Measurements from ENCODE around the gene PLS3. TPM values are rescaled to one million over a fixed set of nuclear protein-coding genes. Genes with fewer than 3 reads are reported as not detected.

PLS3 gene
- total and polyA plus RNA-seq, 2 donors (not counting 3 experiments of a cell fraction or from before 2014, with no cell fraction given): 120 to 329 TPM

- Histone ChIP-seq H3K79me2 (ENCODE audit: control insufficient read depth, insufficient read depth, low read length) (peaks cover 74% of the 10 kb centered on the region), H3K36me3 (ENCODE audit: control insufficient read depth in 2 of 2, extremely low read depth in 1 of 2, insufficient read depth in 2 of 2, low read length in 2 of 2) (peaks cover 0 to 3% of the 10 kb centered on the region in 2 experiments), H3K4me1 (ENCODE audit: control insufficient read depth, extremely low read depth, insufficient read depth, low read length) (peaks cover 23% of the 10 kb centered on the region), H2AFZ (ENCODE audit: low read depth, low read length) (no peak overlapping the region), H3K9me1 (replicated peaks; ENCODE audit: control insufficient read depth, extremely low read depth, insufficient read depth, low read length) (no peaks in the 10 kb centered on the region), H3K9ac (replicated peaks; ENCODE audit: extremely low read depth, insufficient read depth, low read length) (no peak overlapping the region), H3K4me3 (replicated peaks in 1 of 3; ENCODE audit: insufficient read depth in 1 of 3, low read depth in 1 of 3, low read length in 3 of 3) (no peak overlapping the region), H3K9me3 (replicated peaks; ENCODE audit: control insufficient read depth, insufficient read depth, low read length) (no peaks in the 10 kb centered on the region), H3K27me3 (ENCODE audit: control insufficient read depth in 2 of 2, insufficient read depth in 2 of 2, low read length in 2 of 2) (no peaks in the 10 kb centered on the region), H3K27ac (ENCODE audit: insufficient read depth, low read depth, low read length) (no peak overlapping the region), H4K20me1 (replicated peaks; ENCODE audit: control insufficient read depth, extremely low read depth, insufficient read depth, low read length) (no peaks in the 10 kb centered on the region), H3K4me2 (ENCODE audit: insufficient read depth, low read length) (no peak overlapping the region)
- POLR2A ChIA-PET: no interaction called here
- TF ChIP-seq, protein P1, sequence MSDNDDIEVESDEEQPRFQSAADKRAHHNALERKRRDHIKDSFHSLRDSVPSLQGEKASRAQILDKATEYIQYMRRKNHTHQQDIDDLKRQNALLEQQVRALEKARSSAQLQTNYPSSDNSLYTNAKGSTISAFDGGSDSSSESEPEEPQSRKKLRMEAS (IDR thresholded peaks at IDR 0.05; ENCODE audit: insufficient read depth, insufficient read length): no peak
- TF ChIP-seq FOS (IDR thresholded peaks at IDR 0.05; ENCODE audit: borderline replicate concordance, insufficient read depth, low read length): no peak
- no peak for TF ChIP-seq GATA2 (IDR thresholded peaks at IDR 0.05; ENCODE audit: insufficient read depth, insufficient read length, low read depth, low read length)
- TF ChIP-seq CTCF (IDR thresholded peaks at IDR 0.05; ENCODE audit: extremely low read depth in 1 of 2, insufficient read depth in 1 of 2, low read depth in 1 of 2, low read length in 2 of 2): no peak
- TF ChIP-seq POLR2A (IDR thresholded peaks at IDR 0.05; ENCODE audit: low read depth, low read length): no peak
- no peak for TF ChIP-seq JUN (IDR thresholded peaks at IDR 0.05; ENCODE audit: borderline replicate concordance, insufficient read depth, insufficient read length, low read depth)
- no peak for TF ChIP-seq MYC (IDR thresholded peaks at IDR 0.05; ENCODE audit: low read depth, low read length)
- TF ChIP-seq EZH2 (IDR thresholded peaks at IDR 0.05; ENCODE audit: borderline replicate concordance, low read depth, low read length, severe bottlenecking): no peak
- TF ChIP-seq POLR2AphosphoS5 (IDR thresholded peaks at IDR 0.05; ENCODE audit: insufficient read depth, low read depth, low read length): no peak
- FAIRE-seq (no peak), DNase-seq (ENCODE audit: low read depth, low spot score) (no peak)
- no TSS peak for BruUV-seq (replicated peaks)
- dilution Hi-C loops (cut with MboI; ENCODE audit: extremely low pct_ligation_motif_present, low sequenced_read_pairs): no loop called here
- CTCF ChIA-PET: no interaction called here
- intact Hi-C loops (cut with micrococcal nuclease): no loop called here
Observed at GRCh38 chrX:115579327-115579726, 18.4 kb downstream of the PLS3 start.
